Transverse colon (tissue), 3 donors: ENCODE results near the gene TRMT112.
"Not testable (repeated sequence)": the region's sequence is repeated elsewhere in the genome, so short reads cannot be mapped to it uniquely, and the experiment has no call there.

ENCODE experiments used
- EP300 ChIP-seq: sonication (generic); formaldehyde crosslinking; IDR thresholded peaks from one replicate; pipeline ENCODE4 v1.6.1; 2017; ENCODE audit warnings: antibody characterized with exemption, low read depth
- POLR2A ChIP-seq: fragments of 450-650 bp; IDR thresholded peaks from one replicate; pipeline ENCODE4 v1.6.1; 2016; ENCODE audit warnings: antibody characterized with exemption, mild to moderate bottlenecking, moderate library complexity
- TF ChIP-seq, protein P1 (sequence below), 5 experiments: fragments of 200-600 bp in 3 of 5; fragments of 450-650 bp in 2 of 5; sonication (generic) in 3 of 5; IDR thresholded peaks; 1 replicate in 2 of 5; 2 replicates in 3 of 5; pipeline ENCODE4 v1.5.1; 2016 to 2017; ENCODE audit warnings: antibody characterized with exemption in 5 of 5, inconsistent platforms in 3 of 5, mild to moderate bottlenecking in 2 of 5, moderate library complexity in 1 of 5

DNA sequence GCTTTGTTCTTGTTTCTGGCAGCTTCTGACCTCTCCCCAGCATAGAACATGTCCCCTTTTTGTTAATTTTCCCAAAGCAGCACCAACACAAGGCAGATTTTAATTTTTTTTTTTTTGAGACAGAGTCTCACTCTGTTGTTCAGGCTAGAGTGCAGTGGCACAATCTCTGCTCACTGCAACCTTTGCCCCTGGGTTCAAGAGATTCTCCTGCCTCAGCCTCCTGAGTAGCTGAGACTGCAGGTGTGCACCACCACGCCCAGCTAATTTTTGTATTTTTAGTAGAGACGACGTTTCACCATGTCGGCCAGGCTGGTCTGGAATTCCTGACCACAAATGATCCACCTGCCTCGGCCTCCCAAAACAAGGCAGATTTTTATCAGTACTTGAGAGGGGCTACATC is 9.6 kb downstream of the TRMT112 start:
- TF ChIP-seq EP300, POLR2A: not testable (repeated sequence)
- TF ChIP-seq, protein P1, sequence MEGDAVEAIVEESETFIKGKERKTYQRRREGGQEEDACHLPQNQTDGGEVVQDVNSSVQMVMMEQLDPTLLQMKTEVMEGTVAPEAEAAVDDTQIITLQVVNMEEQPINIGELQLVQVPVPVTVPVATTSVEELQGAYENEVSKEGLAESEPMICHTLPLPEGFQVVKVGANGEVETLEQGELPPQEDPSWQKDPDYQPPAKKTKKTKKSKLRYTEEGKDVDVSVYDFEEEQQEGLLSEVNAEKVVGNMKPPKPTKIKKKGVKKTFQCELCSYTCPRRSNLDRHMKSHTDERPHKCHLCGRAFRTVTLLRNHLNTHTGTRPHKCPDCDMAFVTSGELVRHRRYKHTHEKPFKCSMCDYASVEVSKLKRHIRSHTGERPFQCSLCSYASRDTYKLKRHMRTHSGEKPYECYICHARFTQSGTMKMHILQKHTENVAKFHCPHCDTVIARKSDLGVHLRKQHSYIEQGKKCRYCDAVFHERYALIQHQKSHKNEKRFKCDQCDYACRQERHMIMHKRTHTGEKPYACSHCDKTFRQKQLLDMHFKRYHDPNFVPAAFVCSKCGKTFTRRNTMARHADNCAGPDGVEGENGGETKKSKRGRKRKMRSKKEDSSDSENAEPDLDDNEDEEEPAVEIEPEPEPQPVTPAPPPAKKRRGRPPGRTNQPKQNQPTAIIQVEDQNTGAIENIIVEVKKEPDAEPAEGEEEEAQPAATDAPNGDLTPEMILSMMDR (IDR thresholded peaks at IDR 0.05): not testable (repeated sequence)
